Stimulated activated naive CD4-positive, alpha-beta T cell treated with Interleukin-2 at 50 U/mL for 16 hours (primary cell): ENCODE measurements around the gene ANKZF1.

Experiments
- DNase-seq: peaks from one replicate; lab custom pipeline; 2025; lab: John Stamatoyannopoulos, UW

Gene ANKZF1

GRCh38 chr2:219282943-219283581 is 53.5 kb downstream of the ANKZF1 start:
- no peak for DNase-seq

GRCh38 chr2:219284501-219285372 is 55.1 kb downstream of the ANKZF1 start:
- no peak for DNase-seq

GRCh38 chr2:219285373-219285735 is 55.7 kb downstream of the ANKZF1 start:
- no peak for DNase-seq

- no peak for DNase-seq
Observed at GRCh38 chr2:219285894-219286425, 56.4 kb downstream of the ANKZF1 start.
